HG02571 (cell line): ENCODE data around the gene APP.

Experiments used
- ATAC-seq: cut with Tn5 transposase; IDR thresholded peaks from one replicate; pipeline ENCODE4 v1.9.1; 2021; ENCODE audit warnings: mild to moderate bottlenecking, moderate library complexity; ENCODE audit not compliant: unreplicated experiment

Gene APP

DNA sequence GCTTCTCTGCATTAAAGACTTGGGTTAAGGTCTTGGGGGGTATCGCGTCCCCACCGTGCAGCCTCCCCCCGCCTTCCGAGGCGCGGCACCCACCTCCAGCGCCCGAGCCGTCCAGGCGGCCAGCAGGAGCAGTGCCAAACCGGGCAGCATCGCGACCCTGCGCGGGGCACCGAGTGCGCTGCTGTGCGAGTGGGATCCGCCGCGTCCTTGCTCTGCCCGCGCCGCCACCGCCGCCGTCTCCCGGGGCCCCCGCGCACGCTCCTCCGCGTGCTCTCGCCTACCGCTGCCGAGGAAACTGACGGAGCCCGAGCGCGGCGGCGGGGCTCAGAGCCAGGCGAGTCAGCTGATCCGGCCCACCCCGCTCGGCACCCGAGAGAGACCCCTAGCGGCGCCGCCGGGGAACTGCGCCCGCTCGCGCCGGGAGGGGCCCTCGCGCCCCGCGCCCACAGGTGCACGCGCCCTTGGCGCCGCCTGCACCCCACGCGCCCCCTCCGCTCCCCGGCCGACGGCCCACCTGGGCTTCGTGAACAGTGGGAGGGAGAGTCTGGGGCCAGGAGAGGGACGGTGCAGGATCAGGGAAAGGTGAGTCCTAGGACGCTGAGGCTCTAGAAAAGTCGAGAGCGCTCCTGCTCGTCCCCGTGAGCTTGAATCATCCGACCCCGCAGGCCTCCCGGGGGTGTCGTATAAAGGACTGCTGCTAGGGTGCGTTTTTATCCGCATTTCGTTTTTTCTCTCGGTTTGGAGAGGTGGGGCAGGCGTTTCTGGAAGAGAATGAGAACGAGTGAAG lies at the start of gene APP:
TSS of gene APP (minus strand) at position 300 of the 787 bp plus-strand sequence. CDS start at position 150, 150 bp downstream.
- peak; percentile 72 for ATAC-seq

GRCh38 chr21:26212220-26212619 lies 41.6 kb upstream of the APP start:
- ATAC-seq = no peak

DNA sequence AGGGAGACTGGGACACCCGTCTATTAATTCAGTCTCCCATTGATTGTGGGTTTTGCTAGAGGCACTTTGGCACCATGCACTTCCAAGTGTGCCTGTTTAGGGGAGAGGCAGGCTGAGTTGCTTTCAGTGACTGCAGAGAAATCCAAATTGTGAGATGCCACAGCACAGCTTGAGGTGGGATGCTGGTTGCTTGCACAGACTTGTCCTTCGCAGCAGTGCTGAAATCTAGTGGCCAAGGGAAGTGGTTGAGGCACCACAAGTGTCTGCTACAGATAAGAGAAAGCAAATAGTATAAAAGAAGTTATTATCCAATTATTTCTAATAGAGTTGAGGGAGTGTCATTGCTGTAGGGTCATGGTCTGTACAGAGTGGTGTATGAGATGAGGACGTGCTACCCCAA lies 40.0 kb upstream of the APP start:
- ATAC-seq = no peak

DNA sequence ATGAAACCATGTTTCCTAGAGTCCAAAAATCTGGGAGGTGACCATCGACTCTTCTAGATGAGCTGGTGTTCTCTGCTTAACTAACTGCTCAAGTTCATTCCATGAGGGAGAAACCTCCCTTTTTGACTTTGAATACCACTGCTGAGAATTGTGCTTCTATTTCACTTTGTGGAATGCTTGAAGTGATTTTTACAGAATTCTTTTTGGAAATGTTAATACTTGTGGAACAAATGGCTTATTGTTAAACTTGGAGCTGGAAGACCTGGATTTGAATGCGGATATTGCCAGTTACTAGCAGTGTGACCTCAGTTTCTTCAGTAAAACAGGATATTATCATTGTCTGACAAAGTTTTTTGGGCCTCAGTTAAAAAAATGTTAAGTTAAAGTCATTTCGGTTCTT lies 36.5 kb upstream of the APP start:
- ATAC-seq = no peak

DNA sequence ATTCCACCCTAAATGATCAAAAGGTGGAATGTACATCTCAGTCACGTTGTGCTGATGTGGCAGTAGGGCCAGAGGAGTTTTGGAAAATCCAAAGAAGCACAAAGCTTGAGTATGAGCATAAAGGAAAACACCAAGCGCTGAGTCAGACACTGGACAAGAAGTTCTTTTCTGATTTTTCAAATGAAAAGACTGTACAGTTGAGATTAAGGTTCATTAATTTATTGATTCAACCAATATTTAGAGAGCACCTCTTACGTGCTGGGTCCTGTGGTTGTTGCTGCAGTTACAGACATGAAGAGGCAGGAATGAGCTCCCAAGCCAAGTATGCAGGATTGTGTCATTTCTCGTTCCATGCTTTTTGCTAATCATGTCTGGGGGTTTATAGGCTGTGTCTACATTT lies 28.9 kb upstream of the APP start:
- ATAC-seq = no peak

DNA sequence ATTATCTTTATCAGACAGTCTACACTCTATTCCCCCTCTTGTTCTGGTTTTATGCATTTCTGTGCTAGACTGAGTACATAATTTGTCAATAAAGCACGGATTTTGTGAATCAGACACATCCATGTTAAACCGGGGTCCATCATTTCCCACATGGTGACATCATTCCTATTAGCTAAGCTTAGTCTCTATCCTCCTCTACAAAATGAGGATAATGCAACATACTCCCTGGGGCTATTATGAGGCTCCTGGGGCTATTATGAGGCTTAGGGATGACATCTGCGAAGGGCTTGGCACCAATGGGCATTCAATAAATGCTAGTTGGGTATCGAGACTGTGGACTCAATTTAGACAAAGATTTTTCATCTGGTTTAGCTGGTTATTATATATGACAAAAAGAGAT lies 25.1 kb upstream of the APP start:
- no peak for ATAC-seq

DNA sequence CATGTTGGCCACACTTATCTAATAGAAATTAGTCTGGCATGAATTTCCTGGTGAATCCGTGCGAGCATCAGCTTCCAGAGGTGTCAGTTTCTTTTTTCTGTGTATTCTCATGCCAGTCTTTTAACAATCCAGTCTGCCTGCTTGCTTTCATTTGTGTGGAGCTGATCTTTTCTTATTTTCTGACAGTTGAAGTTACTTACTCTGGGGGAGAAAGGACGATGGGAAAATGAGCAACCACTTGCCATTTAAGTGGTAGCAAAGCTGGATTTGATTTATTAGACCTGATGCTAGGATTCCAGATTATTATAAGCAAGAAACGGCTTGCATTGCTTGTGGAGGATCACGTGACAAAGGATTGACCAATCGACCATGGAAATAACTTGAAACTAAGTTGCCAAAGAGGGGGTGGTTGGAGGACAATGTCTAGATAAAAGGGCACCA lies 24.3 kb upstream of the APP start:
- ATAC-seq = no peak

GRCh38 chr21:26194326-26194725 lies 23.8 kb upstream of the APP start:
- ATAC-seq = no peak

DNA sequence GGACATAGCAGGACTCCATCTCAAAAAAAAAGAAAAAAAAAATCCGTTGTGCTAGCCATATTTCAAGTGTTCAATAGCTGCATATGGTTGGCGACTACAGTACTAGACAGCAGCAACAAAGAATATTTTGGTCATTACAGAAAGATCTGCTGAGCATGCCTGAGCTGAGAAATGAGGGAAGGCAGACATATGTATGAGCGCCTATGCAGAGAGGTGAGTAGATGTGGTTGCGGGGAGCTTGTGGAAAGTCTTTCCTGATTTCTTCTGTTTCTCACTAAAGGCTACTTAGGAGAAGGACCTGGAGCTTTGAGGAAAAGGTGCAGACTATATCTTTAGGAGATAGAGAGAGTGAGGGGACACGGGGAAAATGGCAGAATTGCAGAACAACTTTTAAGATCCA lies 21.0 kb upstream of the APP start:
- no peak for ATAC-seq

DNA sequence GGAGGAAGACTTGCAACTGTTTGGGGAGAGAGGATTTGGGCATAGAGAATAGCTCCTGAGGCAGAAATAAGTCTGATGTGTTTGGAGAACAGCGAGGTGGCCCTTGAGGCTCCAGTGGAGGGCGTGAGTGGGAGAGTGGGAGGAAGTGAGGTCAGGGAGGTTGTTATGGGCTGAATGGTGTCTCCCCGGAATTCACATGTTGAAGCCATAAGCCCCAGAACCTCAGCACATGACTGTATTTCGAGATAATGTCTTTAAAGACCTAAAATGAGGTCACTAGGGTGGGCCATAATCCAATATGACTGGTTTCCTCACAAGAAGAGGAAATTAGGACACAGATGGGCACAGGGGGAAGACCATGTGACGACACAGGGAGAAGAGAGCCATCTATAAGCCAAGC lies 17.9 kb upstream of the APP start:
- ATAC-seq = no peak

GRCh38 chr21:26185446-26185845 lies 14.9 kb upstream of the APP start:
- no peak for ATAC-seq

GRCh38 chr21:26185021-26185420 lies 14.5 kb upstream of the APP start:
- ATAC-seq = no peak

- ATAC-seq = no peak
Observed at GRCh38 chr21:26179501-26179900, 8.9 kb upstream of the APP start.

DNA sequence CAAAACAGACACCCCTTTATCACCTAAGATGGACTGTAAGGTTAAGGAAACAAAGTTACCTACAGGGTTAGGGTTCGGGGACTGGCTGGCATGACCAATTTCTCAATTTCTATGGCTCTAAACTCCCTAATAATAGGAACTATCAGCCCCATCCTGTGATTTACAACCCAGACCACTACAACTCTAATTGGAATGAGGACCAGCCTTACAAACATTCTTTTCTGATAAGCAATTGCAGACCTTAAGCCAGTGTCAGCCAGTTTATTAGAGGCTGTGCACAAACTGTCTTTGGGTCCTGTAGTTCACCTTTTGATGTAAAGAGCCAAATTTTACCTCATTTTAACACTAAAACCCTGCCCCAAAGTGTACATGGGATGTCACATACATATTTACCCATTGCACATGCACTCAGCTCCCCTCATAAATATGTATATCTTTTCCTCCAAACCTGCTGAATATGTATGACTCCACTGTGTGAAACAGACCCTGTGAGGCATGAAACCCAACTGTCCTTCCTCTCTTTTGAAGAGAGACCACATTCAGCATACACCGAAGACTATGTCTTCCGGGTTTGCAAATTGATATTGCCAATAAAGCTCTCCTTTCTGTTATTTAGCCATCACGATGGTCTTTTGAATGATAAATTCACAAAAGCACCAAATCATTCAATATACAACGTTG lies 7.3 kb upstream of the APP start:
- ATAC-seq = no peak

DNA sequence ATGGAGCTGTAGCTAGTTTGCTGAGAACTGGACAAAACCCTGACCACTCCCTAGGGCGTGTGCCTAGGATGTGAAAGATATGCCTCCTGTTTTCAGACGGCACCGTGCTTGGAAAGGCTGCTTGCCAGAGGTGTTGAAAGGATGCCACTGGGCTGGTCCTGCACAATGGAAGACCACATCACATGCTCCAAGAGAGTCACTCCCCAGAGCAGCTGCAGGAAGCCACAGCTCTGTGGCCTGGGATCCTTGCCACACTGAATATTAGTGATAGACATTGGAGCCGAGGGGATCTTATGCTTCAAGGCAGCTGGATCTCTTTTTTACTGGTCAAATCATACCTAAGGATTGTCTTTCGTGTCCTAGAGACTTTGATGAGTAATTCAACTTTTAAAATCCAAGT lies 6.6 kb upstream of the APP start:
- no peak for ATAC-seq

- no peak for ATAC-seq
Observed at GRCh38 chr21:26171258-26172100, 909 bp upstream of the APP start.

GRCh38 chr21:26169611-26170470 lies 729 bp downstream of the APP start:
- ATAC-seq = peak; percentile 37

DNA sequence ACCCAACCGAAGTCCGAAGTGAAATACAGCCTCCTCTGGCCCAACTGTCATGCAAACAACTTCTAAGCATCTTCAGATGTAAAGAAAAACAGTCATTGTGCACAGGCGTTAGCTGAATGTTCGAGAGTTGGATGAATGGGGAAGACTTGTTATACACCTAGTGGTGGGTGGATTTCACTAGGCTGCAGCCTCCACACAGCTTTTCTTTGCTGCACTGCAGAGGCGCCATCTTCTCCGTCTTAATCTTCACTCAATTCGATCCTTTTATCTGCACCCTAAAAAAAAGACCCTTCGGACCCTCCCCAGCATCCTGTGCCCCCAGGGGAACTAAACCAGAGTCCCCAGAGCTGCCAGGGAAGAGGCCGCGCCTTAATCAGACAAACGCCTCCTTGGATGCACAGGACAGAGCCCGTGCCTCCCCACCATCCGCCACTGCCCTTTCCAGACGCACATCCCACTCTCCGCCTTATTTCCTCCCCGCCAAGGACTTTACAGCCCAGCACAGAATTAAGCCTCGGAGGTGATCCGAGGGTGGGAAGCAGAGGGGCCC lies 1.4 kb downstream of the APP start:
- ATAC-seq = peak; percentile 50

GRCh38 chr21:26168371-26168770 lies 2.2 kb downstream of the APP start:
- ATAC-seq = no peak

GRCh38 chr21:26167593-26167992 lies 3.0 kb downstream of the APP start:
- ATAC-seq = no peak
